Cerebellar cortex (tissue), 1 donor: ENCODE results near the gene ELMO1.

ENCODE experiments used
- DNase-seq: peaks from one replicate; pipeline ENCODE4 v3.0.0-alpha.2; 2015; ENCODE audit warnings: low spot score

Gene ELMO1

GRCh38 chr7:37467002-37467401 lies 18.3 kb upstream of the ELMO1 start:
- no peak for DNase-seq

- no peak for DNase-seq
Observed at GRCh38 chr7:37462138-37462537, 13.5 kb upstream of the ELMO1 start.

GRCh38 chr7:37455081-37455480 lies 6.4 kb upstream of the ELMO1 start:
- no peak for DNase-seq

- DNase-seq: no peak
Observed at GRCh38 chr7:37452346-37452745, 3.7 kb upstream of the ELMO1 start.

- no peak for DNase-seq
Observed at GRCh38 chr7:37450035-37450434, 1.4 kb upstream of the ELMO1 start.

GRCh38 chr7:37449621-37450020 lies 957 bp upstream of the ELMO1 start:
- DNase-seq: no peak

GRCh38 chr7:37448011-37448635 lies 541 bp downstream of the ELMO1 start:
- DNase-seq: no peak

- DNase-seq: no peak
Observed at GRCh38 chr7:37446371-37446770, 2.3 kb downstream of the ELMO1 start.

GRCh38 chr7:37445790-37446189 lies 2.9 kb downstream of the ELMO1 start:
- no peak for DNase-seq

GRCh38 chr7:37445064-37445723 lies 3.5 kb downstream of the ELMO1 start:
- DNase-seq: no peak

GRCh38 chr7:37443627-37444026 lies 5.0 kb downstream of the ELMO1 start:
- DNase-seq: no peak

GRCh38 chr7:37442268-37442667 lies 6.4 kb downstream of the ELMO1 start:
- DNase-seq: no peak

- DNase-seq: no peak
Observed at GRCh38 chr7:37441816-37442215, 6.8 kb downstream of the ELMO1 start.

GRCh38 chr7:37441386-37441760 lies 7.3 kb downstream of the ELMO1 start:
- DNase-seq: no peak

- DNase-seq: no peak
Observed at GRCh38 chr7:37440738-37441385, 7.8 kb downstream of the ELMO1 start.

GRCh38 chr7:37439653-37440026 lies 9.0 kb downstream of the ELMO1 start:
- DNase-seq: no peak

- DNase-seq: no peak
Observed at GRCh38 chr7:37438906-37439652, 9.6 kb downstream of the ELMO1 start.

- DNase-seq: no peak
Observed at GRCh38 chr7:37435156-37435855, 13.4 kb downstream of the ELMO1 start.

GRCh38 chr7:37434529-37434928 lies 14.1 kb downstream of the ELMO1 start:
- no peak for DNase-seq

GRCh38 chr7:37433166-37433565 lies 15.5 kb downstream of the ELMO1 start:
- DNase-seq: no peak

- DNase-seq: no peak
Observed at GRCh38 chr7:37432281-37432920, 16.3 kb downstream of the ELMO1 start.

GRCh38 chr7:37431413-37431812 lies 17.3 kb downstream of the ELMO1 start:
- DNase-seq: no peak
